GDM1 (cell line): Measurements from ENCODE around the gene PITPNC1.
"Not testable (repeated sequence)": the region's sequence is repeated elsewhere in the genome, so short reads cannot be mapped to it uniquely, and the experiment has no call there.

Source experiments
- DNase-seq: peaks from one replicate; lab custom pipeline; 2025; lab: John Stamatoyannopoulos, UW

The PITPNC1 gene

GRCh38 chr17:67624886-67625656 lies 248.0 kb downstream of the PITPNC1 start:
- DNase-seq = no peak

GRCh38 chr17:67625971-67626370 lies 248.9 kb downstream of the PITPNC1 start:
- DNase-seq = no peak

- no peak for DNase-seq
Observed at GRCh38 chr17:67628580-67629013, 251.5 kb downstream of the PITPNC1 start.

- DNase-seq = no peak
Observed at GRCh38 chr17:67629971-67630320, 252.9 kb downstream of the PITPNC1 start.

GRCh38 chr17:67630836-67631235 lies 253.8 kb downstream of the PITPNC1 start:
- DNase-seq = not testable (repeated sequence)

GRCh38 chr17:67632141-67632540 lies 255.1 kb downstream of the PITPNC1 start:
- DNase-seq = no peak

- DNase-seq = no peak
Observed at GRCh38 chr17:67633751-67634211, 256.7 kb downstream of the PITPNC1 start.

- no peak for DNase-seq
Observed at GRCh38 chr17:67635681-67636080, 258.6 kb downstream of the PITPNC1 start.

GRCh38 chr17:67636312-67636711 lies 259.2 kb downstream of the PITPNC1 start:
- DNase-seq = no peak

GRCh38 chr17:67636834-67637520 lies 259.9 kb downstream of the PITPNC1 start:
- no peak for DNase-seq

- no peak for DNase-seq
Observed at GRCh38 chr17:67637901-67638641, 261.0 kb downstream of the PITPNC1 start.

- no peak for DNase-seq
Observed at GRCh38 chr17:67638871-67639270, 261.8 kb downstream of the PITPNC1 start.

- DNase-seq = no peak
Observed at GRCh38 chr17:67639555-67639954, 262.5 kb downstream of the PITPNC1 start.

GRCh38 chr17:67639979-67640378 lies 262.9 kb downstream of the PITPNC1 start:
- DNase-seq = no peak

GRCh38 chr17:67642488-67642887 lies 265.4 kb downstream of the PITPNC1 start:
- DNase-seq = no peak

- no peak for DNase-seq
Observed at GRCh38 chr17:67644061-67644460, 267.0 kb downstream of the PITPNC1 start.

GRCh38 chr17:67645195-67645594 lies 268.1 kb downstream of the PITPNC1 start:
- DNase-seq = not testable (repeated sequence)

GRCh38 chr17:67646472-67646871 lies 269.4 kb downstream of the PITPNC1 start:
- no peak for DNase-seq

GRCh38 chr17:67647482-67647881 lies 270.4 kb downstream of the PITPNC1 start:
- no peak for DNase-seq

- DNase-seq = no peak
Observed at GRCh38 chr17:67648032-67648905, 271.2 kb downstream of the PITPNC1 start.

- DNase-seq = not testable (repeated sequence)
Observed at GRCh38 chr17:67648906-67649295, 271.8 kb downstream of the PITPNC1 start.

- no peak for DNase-seq
Observed at GRCh38 chr17:67649891-67650290, 272.8 kb downstream of the PITPNC1 start.
